ENCODE data around the gene ARID3B.
"Not testable (repeated sequence)": the region's sequence is repeated elsewhere in the genome, so short reads cannot be mapped to it uniquely, and the experiment has no call there.

ARID3B gene

DNA sequence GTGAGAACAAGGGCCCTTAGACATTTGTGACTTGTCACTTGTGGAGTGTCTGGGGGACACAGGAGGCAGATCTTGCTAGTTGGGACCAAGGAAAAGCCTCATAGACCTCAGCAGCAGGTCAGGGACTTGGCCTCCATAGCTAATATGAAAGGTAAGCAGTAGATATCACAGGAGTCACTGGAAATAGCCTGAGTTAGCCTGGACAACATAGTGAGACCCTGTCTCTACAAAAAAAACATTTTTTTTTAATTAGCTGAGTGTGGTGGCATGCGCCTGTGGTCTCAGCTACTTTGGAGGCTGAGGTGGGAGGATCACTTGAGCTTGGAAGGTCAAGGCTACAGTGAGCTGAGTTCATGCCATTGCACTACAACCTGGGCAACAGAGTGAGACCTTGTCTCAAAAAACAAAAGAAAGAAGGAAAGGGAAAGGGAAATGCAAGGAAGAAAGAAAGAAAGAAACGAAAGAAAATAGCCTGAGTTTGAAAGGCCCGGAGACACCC lies 37.5 kb downstream of the ARID3B start:
- DNase-seq, result no peak

DNA sequence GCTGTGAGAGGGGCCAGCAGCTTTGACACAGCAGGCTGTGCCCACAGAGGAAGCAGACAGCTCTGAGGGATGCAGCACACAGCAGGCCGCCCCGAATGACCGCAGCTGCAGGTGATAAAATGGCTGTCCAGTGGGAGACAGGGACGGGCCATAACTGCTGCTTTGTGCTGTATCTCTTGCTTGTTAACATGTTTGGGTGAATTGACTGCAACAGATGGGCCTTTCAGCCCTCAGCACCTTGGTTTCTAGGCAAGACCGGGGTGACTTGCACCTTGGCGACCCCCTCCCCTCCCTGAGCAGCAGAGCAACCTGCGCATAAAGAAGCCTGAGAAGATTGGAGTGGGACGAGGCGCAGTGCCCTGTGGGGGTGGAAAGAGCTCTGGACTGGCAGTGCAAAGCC lies 38.0 kb downstream of the ARID3B start:
- DNase-seq, result no peak

DNA sequence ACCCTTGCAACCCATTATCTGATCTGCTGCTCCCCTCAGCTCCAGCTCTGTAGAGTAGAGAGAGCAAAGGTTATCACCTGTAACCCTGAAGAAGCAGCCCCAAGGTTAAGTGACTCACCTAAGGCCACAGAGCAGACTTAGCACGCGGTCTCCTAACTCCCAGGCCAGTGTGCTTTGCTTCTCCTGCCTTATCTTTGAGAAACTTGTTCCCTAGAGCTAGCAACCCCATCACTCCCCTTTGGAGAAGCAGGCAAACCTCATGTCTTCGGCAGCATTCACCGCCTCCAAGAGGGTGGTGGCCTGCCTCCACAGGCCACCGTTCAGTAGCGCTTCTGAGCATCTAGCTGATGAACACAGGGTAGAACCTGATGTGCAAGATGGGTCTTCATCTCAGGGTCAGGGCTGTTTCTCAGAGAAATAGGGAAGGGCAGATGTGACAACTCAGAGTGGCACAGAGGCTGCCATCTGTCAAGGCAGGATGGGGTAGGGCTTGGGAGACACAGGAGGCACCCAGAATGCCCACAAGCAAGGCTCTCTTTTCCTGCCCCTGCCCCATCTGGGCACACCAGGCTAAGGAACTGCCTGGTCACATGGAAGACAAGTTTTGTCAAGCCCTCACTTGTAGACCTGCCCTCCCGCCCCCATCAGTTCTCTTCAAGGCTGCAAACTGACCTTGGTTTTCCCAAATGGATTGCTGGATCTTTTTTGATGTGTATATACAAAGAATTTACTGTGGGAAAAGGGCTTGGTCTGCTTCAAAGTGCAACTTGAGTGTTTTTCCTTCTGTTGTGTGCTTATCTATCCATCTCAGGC lies 39.7 kb downstream of the ARID3B start:
- no peak for DNase-seq

DNA sequence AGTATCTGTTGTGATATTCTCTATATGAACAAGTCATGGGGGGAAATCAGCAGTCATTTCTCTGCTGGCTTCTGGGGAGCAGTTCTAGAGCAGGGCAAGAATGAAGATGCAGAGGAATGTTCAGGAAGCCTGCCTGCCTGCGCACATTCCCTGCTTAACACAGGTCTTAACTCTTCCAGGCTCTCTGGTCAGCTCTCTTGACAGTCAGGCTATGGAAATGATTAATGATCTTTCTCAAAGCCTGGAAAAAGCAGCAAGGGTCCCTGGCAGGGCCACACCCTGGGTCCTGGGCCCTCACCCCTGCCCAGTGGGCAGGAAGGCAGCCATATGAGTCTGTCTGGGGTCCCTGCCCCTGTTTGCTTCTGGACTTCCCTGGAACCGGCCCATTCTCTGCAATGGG lies 43.2 kb downstream of the ARID3B start:
- DNase-seq, result no peak

DNA sequence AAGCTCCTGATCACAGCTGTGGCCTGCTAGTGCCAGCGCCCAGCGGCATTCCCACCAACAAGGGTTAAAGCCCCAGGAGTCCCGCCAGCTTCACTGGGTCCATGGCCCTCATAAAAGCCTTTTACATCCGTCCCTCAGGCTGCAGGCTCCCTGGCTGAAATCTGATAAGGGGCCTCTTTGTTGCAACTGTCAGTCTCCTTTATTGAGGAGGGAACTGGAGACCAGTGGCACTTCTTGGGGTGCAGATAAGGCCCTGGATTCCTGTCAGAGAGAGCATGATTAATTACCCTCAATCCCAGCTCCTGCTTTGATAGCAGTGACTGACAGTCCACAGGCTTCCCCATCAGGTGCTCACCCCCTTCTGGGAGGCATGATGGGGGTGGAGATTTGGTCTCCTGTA lies 43.8 kb downstream of the ARID3B start:
- DNase-seq, result no peak

DNA sequence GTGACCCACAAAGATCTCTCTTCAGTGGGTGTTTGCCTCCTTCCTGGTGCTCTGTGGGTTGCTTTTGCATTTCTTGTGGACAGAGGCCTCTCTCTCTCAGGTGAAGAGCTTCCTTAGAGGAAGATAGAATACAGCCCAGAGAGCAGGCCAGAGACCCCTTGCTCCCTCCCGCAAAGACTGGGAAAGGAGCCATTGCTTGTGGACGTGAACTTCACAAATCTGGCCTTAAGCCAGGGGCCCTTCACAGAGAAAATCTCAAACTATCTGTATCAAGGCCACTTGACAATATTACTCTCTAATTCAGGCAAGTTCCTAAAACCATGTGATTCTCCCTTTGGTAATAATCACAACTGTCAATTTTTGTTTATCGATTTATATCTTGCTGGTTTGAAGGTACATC lies 44.2 kb downstream of the ARID3B start:
- no peak for DNase-seq

GRCh38 chr15:74585857-74586256 lies 44.8 kb downstream of the ARID3B start:
- no peak for DNase-seq

DNA sequence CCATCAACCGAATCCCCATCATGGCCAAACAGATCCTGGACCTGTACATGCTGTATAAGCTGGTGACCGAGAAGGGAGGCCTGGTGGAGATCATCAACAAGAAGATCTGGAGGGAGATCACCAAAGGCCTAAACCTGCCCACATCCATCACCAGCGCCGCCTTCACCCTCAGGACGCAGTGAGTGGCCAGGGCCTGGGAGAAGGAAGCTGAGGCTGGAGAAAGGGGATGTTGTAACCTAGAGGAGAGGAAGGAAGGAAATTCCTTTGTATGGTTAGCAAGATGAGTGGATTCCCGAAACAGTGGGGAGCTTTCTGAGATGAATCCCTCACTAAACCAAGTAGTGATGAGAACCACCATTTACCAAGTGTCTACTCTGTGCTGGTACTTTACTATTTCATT lies 48.8 kb downstream of the ARID3B start:
- DNase-seq, result no peak

- no peak for DNase-seq
Observed at GRCh38 chr15:74592222-74592621, 51.2 kb downstream of the ARID3B start.

- no peak for DNase-seq
Observed at GRCh38 chr15:74593122-74593521, 52.1 kb downstream of the ARID3B start.

- DNase-seq, result no peak
Observed at GRCh38 chr15:74594455-74594854, 53.4 kb downstream of the ARID3B start.

GRCh38 chr15:74595271-74595670 lies 54.3 kb downstream of the ARID3B start:
- DNase-seq, result no peak

- not testable (repeated sequence) for DNase-seq
Observed at GRCh38 chr15:74596736-74597135, 55.7 kb downstream of the ARID3B start.

GRCh38 chr15:74597146-74597705 lies 56.2 kb downstream of the ARID3B start:
- not testable (repeated sequence) for DNase-seq

DNA sequence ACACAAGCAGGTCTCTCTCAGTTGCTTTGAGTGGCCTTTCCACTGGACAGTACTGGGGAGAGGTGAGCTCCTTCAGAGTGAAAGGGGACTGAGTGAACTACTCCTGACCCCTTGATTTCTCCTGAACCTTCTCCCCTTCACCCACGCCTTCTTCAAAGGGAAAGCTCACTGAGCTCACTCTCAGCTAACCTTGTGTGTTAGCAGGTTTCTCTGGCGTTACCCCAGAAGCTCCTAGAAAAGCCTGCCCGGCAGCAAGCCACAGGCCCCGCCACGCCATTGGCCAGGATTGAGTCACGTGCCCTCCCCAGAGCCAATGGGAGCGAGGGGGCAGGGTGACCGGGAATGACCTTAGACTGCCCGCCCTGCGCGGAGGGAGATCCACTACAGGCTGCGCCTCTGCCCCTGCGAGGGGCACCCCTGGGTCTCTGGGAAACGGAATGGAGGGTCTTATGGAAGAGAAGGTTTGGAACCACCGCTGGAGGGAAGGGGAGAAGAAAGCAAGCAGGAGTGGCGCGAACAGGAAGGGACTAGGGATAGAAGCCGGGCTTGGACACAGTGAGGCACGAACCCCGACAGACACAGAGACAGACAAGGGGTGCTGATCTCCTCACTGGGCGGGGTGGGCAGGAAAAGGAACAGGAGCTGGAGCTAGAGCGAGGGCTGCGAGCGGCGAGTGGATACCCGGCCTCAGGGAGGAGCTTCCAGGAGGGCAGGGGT lies 57.3 kb downstream of the ARID3B start:
- peak; percentile 95 for DNase-seq

DNA sequence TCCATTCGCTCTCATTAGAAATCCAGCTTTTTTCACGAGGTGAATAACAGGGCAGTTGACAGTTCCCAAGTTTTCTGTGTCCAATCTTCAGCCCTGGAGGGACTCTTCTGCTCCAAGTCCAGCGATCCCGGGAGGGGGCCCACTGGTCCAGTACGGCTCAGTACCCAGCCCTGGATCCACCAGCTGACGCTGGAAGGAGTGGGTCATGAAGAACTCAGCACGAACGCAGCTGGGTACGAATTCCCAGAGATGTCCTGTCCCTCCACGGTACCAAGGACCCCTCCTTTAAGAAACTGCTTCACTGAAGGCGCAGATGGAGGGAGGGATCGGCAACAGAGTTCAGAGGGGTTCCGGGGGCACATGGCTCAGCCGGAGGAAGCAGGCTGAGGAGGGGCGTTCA lies 58.1 kb downstream of the ARID3B start:
- no peak for DNase-seq

- no peak for DNase-seq
Observed at GRCh38 chr15:74603026-74603788, 62.2 kb downstream of the ARID3B start.

- no peak for DNase-seq
Observed at GRCh38 chr15:74603789-74604705, 63.0 kb downstream of the ARID3B start.

GRCh38 chr15:74604983-74605794 lies 64.2 kb downstream of the ARID3B start:
- no peak for DNase-seq

DNA sequence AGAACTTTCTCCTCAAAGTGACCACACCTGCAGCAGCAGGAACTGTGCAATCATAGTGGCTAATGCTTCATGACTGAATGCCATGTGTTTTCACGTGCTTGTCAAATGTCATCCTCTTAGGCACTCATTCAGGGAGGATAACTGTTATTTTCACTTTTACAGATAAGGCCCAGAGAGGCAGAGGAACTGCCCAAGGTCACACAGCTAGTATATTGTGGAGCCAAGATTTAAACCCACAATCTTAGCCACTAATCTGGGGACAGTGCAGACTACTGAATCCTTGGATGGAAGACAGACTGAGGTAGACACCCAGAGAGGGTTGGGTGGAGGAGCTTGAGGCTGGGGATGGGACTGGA lies 64.8 kb downstream of the ARID3B start:
- no peak for DNase-seq

- DNase-seq, result no peak
Observed at GRCh38 chr15:74608786-74609185, 67.8 kb downstream of the ARID3B start.
